HG03442 (cell line): ENCODE data around the gene KATNBL1.

Experiments
- ATAC-seq: cut with Tn5 transposase; IDR thresholded peaks from one replicate; pipeline ENCODE4 v1.9.1; 2021; ENCODE audit warnings: mild to moderate bottlenecking, moderate library complexity; ENCODE audit not compliant: unreplicated experiment

KATNBL1 gene

GRCh38 chr15:34209421-34210282 is at the start of gene KATNBL1:
TSS of gene KATNBL1 (minus strand) at chr15:34210096. CDS start at chr15:34163676, 46,420 bp downstream.
- peak; percentile 90 for ATAC-seq

- ATAC-seq = no peak
Measured at GRCh38 chr15:34259566-34259965, 49.7 kb upstream of the KATNBL1 start.

GRCh38 chr15:34258151-34258550 is 48.3 kb upstream of the KATNBL1 start:
- ATAC-seq = no peak

- ATAC-seq = no peak
Measured at GRCh38 chr15:34252545-34252944, 42.6 kb upstream of the KATNBL1 start.

GRCh38 chr15:34248190-34248589 is 38.3 kb upstream of the KATNBL1 start:
- ATAC-seq = no peak

GRCh38 chr15:34246276-34246976 is 36.5 kb upstream of the KATNBL1 start:
- ATAC-seq = no peak

- ATAC-seq = no peak
Measured at GRCh38 chr15:34243226-34243625, 33.3 kb upstream of the KATNBL1 start.

- no peak for ATAC-seq
Measured at GRCh38 chr15:34242331-34242710, 32.4 kb upstream of the KATNBL1 start.

GRCh38 chr15:34241376-34242330 is 31.8 kb upstream of the KATNBL1 start:
- peak; percentile 53 for ATAC-seq

GRCh38 chr15:34240537-34240936 is 30.6 kb upstream of the KATNBL1 start:
- ATAC-seq = no peak

GRCh38 chr15:34239151-34239808 is 29.4 kb upstream of the KATNBL1 start:
- peak; percentile 46 for ATAC-seq

- no peak for ATAC-seq
Measured at GRCh38 chr15:34233614-34234013, 23.7 kb upstream of the KATNBL1 start.

GRCh38 chr15:34223904-34224596 is 14.2 kb upstream of the KATNBL1 start:
- ATAC-seq = peak; percentile 14

GRCh38 chr15:34217587-34218225 is 7.8 kb upstream of the KATNBL1 start:
- no peak for ATAC-seq

- no peak for ATAC-seq
Measured at GRCh38 chr15:34216527-34217270, 6.8 kb upstream of the KATNBL1 start.

- no peak for ATAC-seq
Measured at GRCh38 chr15:34214135-34214534, 4.2 kb upstream of the KATNBL1 start.

- ATAC-seq = no peak
Measured at GRCh38 chr15:34213690-34214089, 3.8 kb upstream of the KATNBL1 start.

- ATAC-seq = no peak
Measured at GRCh38 chr15:34206011-34206410, 3.9 kb downstream of the KATNBL1 start.

- ATAC-seq = no peak
Measured at GRCh38 chr15:34203936-34204335, 6.0 kb downstream of the KATNBL1 start.
